SK-N-SH treated with all-trans-retinoic acid at 6 μM for 48 hours (cell line): ENCODE data around the gene AHRR.

ENCODE experiments used
- ARNTL ChIP-seq: fragments of 450-650 bp; formaldehyde crosslinking; IDR thresholded peaks from 2 replicates; pipeline ENCODE4 v1.5.0; 2020; ENCODE audit warnings: low read depth, mild to moderate bottlenecking, moderate library complexity, borderline replicate concordance
- BACH2 ChIP-seq: fragments of 250-450 bp; sonication (Bioruptor Pico); IDR thresholded peaks from 2 replicates; pipeline ENCODE4 v1.9.0; 2021; ENCODE audit warnings: mild to moderate bottlenecking, borderline replicate concordance
- ESRRG ChIP-seq: fragments of 250-450 bp; sonication (Bioruptor Pico); IDR thresholded peaks from 2 replicates; pipeline ENCODE4 v1.6.1; 2021; ENCODE audit warnings: mild to moderate bottlenecking
- OSR1 ChIP-seq: fragments of 250-450 bp; sonication (Bioruptor Pico); IDR thresholded peaks from 2 replicates; pipeline ENCODE4 v1.8.0; 2022; ENCODE audit warnings: moderate library complexity, mild to moderate bottlenecking, inconsistent platforms
- PATZ1 ChIP-seq: fragments of 250-450 bp; sonication (Bioruptor Pico); IDR thresholded peaks from 2 replicates; pipeline ENCODE4 v1.8.0; 2020; ENCODE audit warnings: mild to moderate bottlenecking, moderate library complexity, borderline replicate concordance
- SNAI2 ChIP-seq: fragments of 250-450 bp; sonication (Bioruptor Pico); IDR thresholded peaks from 2 replicates; pipeline ENCODE4 v1.5.0; 2020; ENCODE audit warnings: mild to moderate bottlenecking, moderate library complexity
- TOX ChIP-seq: fragments of 250-450 bp; sonication (Bioruptor Pico); IDR thresholded peaks from 2 replicates; pipeline ENCODE4 v1.8.0; 2021; ENCODE audit warnings: mild to moderate bottlenecking, moderate library complexity, borderline replicate concordance
- TSHZ2 ChIP-seq: fragments of 250-450 bp; sonication (Bioruptor Pico); IDR thresholded peaks from 2 replicates; pipeline ENCODE4 v1.5.0; 2020; ENCODE audit warnings: mild to moderate bottlenecking, moderate library complexity
- ZFP3 ChIP-seq: fragments of 250-450 bp; sonication (Bioruptor Pico); IDR thresholded peaks from 2 replicates; pipeline ENCODE4 v1.5.0; 2020; ENCODE audit warnings: mild to moderate bottlenecking, moderate library complexity
- ZFP30 ChIP-seq: fragments of 450-650 bp; formaldehyde crosslinking; IDR thresholded peaks from 2 replicates; pipeline ENCODE4 v1.5.0; 2022; ENCODE audit warnings: mild to moderate bottlenecking, moderate library complexity
- ZNF8 ChIP-seq: fragments of 450-650 bp; formaldehyde crosslinking; IDR thresholded peaks from 2 replicates; pipeline ENCODE4 v1.5.0; 2020; ENCODE audit warnings: mild to moderate bottlenecking, moderate library complexity

GRCh38 chr5:344668-345067 lies 23.2 kb downstream of the AHRR start:
- TF ChIP-seq TSHZ2 (CRISPR knock-in tag) (no peak), SNAI2 (CRISPR knock-in tag) (no peak), ZFP30 (no peak), ARNTL (CRISPR knock-in tag) (no peak), ESRRG (CRISPR knock-in tag) (no peak), OSR1 (no peak), TOX (CRISPR knock-in tag) (no peak), ZNF8 (no peak), PATZ1 (CRISPR knock-in tag) (no peak), BACH2 (CRISPR knock-in tag) (no peak), ZFP3 (no peak)
